ENCODE measurements around the gene RIN2.

DNA sequence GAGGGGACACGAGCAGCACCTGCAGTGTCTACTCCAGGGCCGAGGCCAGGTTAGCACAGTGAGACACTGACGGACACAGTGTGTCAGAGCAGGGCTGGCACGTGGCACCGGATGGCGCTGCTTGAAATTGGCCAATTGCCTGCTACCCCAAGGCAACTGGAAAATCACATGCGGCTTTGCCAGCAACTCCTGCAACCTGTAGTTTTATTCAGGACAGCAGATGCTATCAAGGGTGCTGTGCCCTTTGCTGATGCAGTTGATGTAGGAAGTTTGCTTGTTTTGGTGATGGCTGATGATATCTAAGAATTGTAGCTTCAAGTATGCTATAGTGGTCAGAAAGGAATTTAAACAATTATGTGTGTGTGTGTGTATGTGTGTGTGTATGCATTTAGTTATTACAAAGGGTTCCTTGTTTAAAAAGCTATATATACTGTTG, 25.9 kb downstream of the RIN2 start:
- TF ChIP-seq, protein P1, sequence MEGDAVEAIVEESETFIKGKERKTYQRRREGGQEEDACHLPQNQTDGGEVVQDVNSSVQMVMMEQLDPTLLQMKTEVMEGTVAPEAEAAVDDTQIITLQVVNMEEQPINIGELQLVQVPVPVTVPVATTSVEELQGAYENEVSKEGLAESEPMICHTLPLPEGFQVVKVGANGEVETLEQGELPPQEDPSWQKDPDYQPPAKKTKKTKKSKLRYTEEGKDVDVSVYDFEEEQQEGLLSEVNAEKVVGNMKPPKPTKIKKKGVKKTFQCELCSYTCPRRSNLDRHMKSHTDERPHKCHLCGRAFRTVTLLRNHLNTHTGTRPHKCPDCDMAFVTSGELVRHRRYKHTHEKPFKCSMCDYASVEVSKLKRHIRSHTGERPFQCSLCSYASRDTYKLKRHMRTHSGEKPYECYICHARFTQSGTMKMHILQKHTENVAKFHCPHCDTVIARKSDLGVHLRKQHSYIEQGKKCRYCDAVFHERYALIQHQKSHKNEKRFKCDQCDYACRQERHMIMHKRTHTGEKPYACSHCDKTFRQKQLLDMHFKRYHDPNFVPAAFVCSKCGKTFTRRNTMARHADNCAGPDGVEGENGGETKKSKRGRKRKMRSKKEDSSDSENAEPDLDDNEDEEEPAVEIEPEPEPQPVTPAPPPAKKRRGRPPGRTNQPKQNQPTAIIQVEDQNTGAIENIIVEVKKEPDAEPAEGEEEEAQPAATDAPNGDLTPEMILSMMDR (IDR thresholded peaks at IDR 0.05; ENCODE audit: low read depth, low read length, missing input control): no peak
- TF ChIP-seq, protein P2, sequence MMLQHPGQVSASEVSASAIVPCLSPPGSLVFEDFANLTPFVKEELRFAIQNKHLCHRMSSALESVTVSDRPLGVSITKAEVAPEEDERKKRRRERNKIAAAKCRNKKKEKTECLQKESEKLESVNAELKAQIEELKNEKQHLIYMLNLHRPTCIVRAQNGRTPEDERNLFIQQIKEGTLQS (IDR thresholded peaks at IDR 0.05): no peak
- TF ChIP-seq, protein P3, sequence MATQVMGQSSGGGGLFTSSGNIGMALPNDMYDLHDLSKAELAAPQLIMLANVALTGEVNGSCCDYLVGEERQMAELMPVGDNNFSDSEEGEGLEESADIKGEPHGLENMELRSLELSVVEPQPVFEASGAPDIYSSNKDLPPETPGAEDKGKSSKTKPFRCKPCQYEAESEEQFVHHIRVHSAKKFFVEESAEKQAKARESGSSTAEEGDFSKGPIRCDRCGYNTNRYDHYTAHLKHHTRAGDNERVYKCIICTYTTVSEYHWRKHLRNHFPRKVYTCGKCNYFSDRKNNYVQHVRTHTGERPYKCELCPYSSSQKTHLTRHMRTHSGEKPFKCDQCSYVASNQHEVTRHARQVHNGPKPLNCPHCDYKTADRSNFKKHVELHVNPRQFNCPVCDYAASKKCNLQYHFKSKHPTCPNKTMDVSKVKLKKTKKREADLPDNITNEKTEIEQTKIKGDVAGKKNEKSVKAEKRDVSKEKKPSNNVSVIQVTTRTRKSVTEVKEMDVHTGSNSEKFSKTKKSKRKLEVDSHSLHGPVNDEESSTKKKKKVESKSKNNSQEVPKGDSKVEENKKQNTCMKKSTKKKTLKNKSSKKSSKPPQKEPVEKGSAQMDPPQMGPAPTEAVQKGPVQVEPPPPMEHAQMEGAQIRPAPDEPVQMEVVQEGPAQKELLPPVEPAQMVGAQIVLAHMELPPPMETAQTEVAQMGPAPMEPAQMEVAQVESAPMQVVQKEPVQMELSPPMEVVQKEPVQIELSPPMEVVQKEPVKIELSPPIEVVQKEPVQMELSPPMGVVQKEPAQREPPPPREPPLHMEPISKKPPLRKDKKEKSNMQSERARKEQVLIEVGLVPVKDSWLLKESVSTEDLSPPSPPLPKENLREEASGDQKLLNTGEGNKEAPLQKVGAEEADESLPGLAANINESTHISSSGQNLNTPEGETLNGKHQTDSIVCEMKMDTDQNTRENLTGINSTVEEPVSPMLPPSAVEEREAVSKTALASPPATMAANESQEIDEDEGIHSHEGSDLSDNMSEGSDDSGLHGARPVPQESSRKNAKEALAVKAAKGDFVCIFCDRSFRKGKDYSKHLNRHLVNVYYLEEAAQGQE (IDR thresholded peaks at IDR 0.05): no peak
- TF ChIP-seq YY1 (IDR thresholded peaks at IDR 0.05) (no peak), JUND (IDR thresholded peaks at IDR 0.05) (no peak)
- TF ChIP-seq, protein P4, sequence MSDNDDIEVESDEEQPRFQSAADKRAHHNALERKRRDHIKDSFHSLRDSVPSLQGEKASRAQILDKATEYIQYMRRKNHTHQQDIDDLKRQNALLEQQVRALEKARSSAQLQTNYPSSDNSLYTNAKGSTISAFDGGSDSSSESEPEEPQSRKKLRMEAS (IDR thresholded peaks at IDR 0.05): no peak

All from liver (tissue), 3 donors.